GM12892 (cell line): Measurements from ENCODE around the gene PCGF3.

Experiments used
- POLR2A ChIP-seq: IDR thresholded peaks from 2 replicates; pipeline ENCODE4 v1.6.1; 2011; ENCODE audit warnings: low read depth, low read length, control low read depth
- POLR2AphosphoS5 ChIP-seq: IDR thresholded peaks from 2 replicates; pipeline ENCODE4 v1.6.1; 2011; ENCODE audit warnings: low read depth, low read length, control low read depth
- TAF1 ChIP-seq: IDR thresholded peaks from 2 replicates; pipeline ENCODE4 v1.6.1; 2011; ENCODE audit warnings: low read depth, mild to moderate bottlenecking, control low read depth, low read length, borderline replicate concordance

DNA sequence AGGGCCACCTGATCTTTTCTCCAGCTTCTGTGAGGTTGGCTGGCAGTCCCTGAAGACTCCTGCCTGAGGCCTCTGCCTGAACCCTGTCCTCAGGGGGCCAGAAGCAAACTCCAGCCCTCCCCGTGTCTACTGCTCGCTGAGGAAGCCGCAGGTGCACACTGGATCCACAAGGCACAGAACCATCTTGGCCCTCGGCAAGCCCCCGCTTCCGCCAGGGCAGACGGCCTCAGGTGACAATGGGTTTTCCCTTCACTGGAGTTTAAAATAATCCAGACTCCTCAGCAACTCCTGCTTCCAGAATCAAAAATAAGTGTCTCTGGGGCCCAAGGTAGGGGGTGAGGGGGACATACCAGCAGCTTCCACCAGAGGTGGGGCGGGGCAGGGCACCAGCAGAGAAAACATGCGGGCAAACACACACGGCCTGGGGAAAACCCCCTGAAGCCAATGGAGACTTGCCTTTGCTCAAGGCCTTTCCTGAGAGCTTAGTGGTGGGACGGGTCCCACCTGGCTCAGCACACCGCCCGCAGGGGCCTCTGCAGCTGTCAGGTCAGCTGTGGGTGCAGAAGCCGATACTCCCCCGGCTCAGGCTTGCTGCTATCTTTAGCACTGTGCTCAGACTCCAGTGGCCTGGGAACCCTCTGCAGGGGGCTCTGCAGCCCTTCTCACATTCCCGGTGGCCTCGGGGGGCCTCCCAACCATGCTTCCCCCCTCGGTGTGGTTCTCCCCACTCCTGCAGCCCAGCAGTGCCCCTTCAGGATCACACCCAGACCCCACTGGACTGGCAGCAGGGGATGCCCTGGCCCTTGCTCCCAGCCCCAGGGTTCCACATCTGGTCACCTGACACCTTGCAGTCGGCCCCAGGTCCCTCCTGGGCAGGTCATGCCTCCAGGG is 29.4 kb upstream of the PCGF3 start:
- TF ChIP-seq POLR2AphosphoS5 (0 out of 2 replicates have a peak, but pooled peaks have one; percentile 24), POLR2A (peak; percentile 42), TAF1 (no peak)
